GM21717 (cell line): ENCODE data around the gene SYNJ2BP.

ENCODE experiments used
- ATAC-seq: cut with Tn5 transposase; IDR thresholded peaks from one replicate; pipeline ENCODE4 v1.9.1; 2021; ENCODE audit warnings: mild to moderate bottlenecking, moderate library complexity; ENCODE audit not compliant: unreplicated experiment

SYNJ2BP gene

DNA sequence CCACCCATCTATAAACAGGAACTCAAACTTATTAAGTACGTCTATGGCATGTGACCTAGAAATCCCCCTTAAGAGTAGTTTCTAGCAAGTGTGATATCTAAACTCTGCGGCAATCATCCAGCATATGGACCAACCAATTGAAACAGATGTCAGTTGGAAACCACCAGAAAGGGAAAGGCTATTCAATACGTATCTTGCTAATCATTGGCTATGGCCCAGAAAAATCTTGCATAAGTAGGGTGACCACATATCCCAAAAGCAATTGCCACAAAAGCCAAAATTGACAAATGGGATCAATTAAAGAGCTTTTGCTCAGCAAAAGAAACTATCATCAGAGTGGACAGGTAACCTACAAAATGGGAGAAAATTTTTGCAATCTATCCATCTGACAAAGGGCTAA, 24.2 kb downstream of the SYNJ2BP start:
- no peak for ATAC-seq

DNA sequence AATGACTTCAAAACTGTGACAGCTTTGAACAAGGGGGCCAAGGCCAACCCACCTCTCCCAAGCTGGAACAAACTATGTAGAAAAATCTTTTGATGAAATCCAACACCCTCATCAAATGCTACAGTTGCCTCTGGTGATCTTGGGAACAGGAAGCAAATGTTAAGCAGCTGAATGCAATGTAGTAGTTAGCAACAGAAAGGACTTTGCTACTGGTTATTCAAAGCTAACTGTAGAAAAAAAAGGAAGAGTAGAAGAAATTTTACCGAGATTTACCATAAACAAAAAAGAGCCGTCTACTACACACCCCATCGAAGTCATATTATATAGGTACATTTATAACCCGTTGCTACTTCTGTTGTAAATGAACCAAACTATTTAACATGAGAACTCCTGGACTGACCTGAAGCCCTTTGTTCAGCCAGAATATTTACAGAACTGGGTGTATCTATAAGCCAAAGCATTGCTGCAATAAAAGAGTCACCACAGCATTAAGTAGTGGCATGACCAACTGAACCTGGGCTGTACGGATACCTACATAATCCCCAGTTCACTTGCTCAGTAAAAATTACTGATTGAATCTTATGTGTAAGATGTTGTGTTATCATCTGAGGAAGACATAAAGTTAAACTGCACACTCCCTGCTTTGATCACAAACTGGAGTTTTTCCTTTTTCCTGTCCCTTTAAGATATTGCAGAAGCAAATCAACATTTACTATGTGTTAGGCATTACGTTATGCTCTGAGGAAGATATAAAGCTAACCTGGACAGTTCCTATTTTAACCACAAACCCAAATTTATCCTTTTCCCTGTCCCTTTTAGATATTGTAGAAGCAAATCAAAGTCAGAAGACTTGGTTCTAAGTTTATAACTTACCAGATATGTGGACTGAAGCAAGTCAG, 25.1 kb downstream of the SYNJ2BP start:
- no peak for ATAC-seq

DNA sequence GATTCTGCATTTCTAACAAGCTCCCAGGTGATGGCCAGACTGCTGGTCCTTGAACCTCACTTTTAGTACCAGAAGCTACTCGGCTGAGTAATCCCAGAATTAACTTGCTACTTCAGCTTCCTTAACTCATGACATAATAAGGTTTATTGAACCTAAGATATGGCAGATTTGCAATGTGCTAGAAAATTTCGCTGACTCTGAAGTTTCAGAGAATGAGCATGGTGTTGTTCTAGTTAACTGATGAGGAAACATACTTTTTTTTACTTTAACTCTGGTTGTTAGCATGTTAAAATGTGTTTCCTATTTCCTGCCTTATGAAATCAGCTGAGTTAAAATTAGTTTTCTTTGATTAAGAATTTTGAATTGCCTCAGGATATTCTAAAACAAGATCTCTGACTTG, 34.4 kb downstream of the SYNJ2BP start:
- ATAC-seq = no peak

DNA sequence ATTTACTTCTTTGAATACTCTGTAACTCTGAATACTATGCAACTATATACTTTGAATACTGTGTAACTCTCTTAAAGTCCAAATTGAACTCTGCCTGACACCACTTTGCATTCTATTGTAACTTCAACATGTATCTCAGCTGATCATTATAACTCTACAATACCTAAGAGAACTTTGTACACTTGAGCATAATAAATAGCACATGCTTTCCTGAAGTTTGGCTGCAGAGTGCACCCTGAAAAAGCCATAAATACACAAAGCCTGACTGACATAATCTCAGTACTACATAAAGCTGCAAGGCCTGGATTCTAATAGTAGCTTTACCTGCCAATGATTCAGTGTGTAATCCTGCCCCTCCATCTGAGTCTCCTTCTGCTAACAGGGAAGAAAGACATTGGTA, 36.1 kb downstream of the SYNJ2BP start:
- ATAC-seq = no peak

DNA sequence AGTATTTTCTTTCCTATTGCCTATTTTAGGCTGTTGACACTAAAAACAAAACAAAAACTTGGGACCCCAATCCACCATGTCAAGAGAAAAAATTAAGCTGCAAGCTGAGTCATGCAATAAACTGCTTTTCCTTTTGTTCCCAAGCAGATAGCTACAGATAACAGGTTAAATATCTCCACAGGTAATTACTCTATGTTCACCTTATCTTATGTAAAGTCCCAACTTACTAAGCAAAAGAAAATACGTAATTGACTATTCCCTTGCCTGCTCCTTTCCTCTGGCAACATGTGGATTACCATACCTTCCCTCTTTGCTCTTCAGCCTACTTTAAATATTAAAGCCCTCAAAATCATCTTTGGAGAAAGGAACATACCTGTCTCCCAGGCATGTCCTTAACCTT, 38.2 kb downstream of the SYNJ2BP start:
- no peak for ATAC-seq
